ENCODE data around the gene NCKAP1.

Gene NCKAP1

GRCh38 chr2:182910965-182911364 lies 127.3 kb downstream of the NCKAP1 start:
- CTCF ChIA-PET = interaction anchor here (0.6 kb wide), 1 partner anchor 189 kb away, joined by 3 read pairs; no protein-coding TSS in a partner anchor
- no peak for TF ChIP-seq CTCF (conservative IDR thresholded peaks at IDR 0.05; ENCODE audit: low read depth)
- no peak overlapping the region for H3K27ac ChIP-seq
- DNase-seq (ENCODE audit: low spot score) = no peak
- POLR2A ChIA-PET (ENCODE audit: low non-redundant PET) = no interaction called here

GRCh38 chr2:182907081-182907830 lies 131.0 kb downstream of the NCKAP1 start:
- H3K27ac ChIP-seq = no peak overlapping the region
- no peak for DNase-seq (ENCODE audit: low spot score)
- no peak for TF ChIP-seq CTCF (conservative IDR thresholded peaks at IDR 0.05; ENCODE audit: low read depth)
- POLR2A ChIA-PET (ENCODE audit: low non-redundant PET) = no interaction called here
- CTCF ChIA-PET = interaction anchor here (0.6 kb wide), 2 partner anchors 100 to 720 kb away, joined by 3 read pairs; no protein-coding TSS in a partner anchor

GRCh38 chr2:182906454-182906853 lies 131.8 kb downstream of the NCKAP1 start:
- DNase-seq (ENCODE audit: low spot score) = no peak
- no peak for TF ChIP-seq CTCF (conservative IDR thresholded peaks at IDR 0.05; ENCODE audit: low read depth)
- no peak overlapping the region for H3K27ac ChIP-seq
- ChIA-PET CTCF (interaction anchor here (0.6 kb wide), 1 partner anchor 719 kb away, joined by 3 read pairs; no protein-coding TSS in a partner anchor), POLR2A (ENCODE audit: low non-redundant PET) (no interaction called here)

- ChIA-PET POLR2A (ENCODE audit: low non-redundant PET) (no interaction called here), CTCF (no interaction called here)
- H3K27ac ChIP-seq = no peak overlapping the region
- no peak for TF ChIP-seq CTCF (conservative IDR thresholded peaks at IDR 0.05; ENCODE audit: low read depth)
- DNase-seq (ENCODE audit: low spot score) = no peak
Observed at GRCh38 chr2:182904844-182905243, 133.4 kb downstream of the NCKAP1 start.

- TF ChIP-seq CTCF (conservative IDR thresholded peaks at IDR 0.05; ENCODE audit: low read depth) = no peak
- CTCF ChIA-PET = no interaction called here
- no peak overlapping the region for H3K27ac ChIP-seq
- DNase-seq (ENCODE audit: low spot score) = no peak
- POLR2A ChIA-PET (ENCODE audit: low non-redundant PET) = no interaction called here
Observed at GRCh38 chr2:182903566-182903965, 134.7 kb downstream of the NCKAP1 start.

DNA sequence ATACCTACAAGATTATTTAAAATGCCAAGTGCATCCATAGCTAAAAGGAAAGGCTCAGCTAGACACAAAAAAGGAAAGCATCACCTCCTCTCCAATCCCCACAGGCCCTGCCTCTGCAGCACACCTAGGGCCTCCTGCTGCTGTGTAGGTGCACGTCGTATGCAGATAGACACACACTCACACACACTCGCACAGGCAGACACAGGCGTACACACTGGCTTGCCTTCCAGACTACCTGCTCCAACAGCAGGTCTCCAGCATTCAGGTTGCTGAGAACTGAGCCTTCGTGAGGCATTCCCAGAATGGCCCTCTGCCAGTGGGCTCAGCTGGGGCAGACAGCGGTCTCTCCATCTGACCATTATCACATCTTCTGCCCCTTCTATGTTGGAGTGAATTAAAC lies 136.5 kb downstream of the NCKAP1 start:
- POLR2A ChIA-PET (ENCODE audit: low non-redundant PET) = no interaction called here
- DNase-seq (ENCODE audit: low spot score) = no peak
- TF ChIP-seq CTCF (conservative IDR thresholded peaks at IDR 0.05; ENCODE audit: low read depth) = no peak
- no peak overlapping the region for H3K27ac ChIP-seq
- CTCF ChIA-PET = no interaction called here

Data from RWPE1 (cell line).